ENCODE data around the gene MT1B.

DNA sequence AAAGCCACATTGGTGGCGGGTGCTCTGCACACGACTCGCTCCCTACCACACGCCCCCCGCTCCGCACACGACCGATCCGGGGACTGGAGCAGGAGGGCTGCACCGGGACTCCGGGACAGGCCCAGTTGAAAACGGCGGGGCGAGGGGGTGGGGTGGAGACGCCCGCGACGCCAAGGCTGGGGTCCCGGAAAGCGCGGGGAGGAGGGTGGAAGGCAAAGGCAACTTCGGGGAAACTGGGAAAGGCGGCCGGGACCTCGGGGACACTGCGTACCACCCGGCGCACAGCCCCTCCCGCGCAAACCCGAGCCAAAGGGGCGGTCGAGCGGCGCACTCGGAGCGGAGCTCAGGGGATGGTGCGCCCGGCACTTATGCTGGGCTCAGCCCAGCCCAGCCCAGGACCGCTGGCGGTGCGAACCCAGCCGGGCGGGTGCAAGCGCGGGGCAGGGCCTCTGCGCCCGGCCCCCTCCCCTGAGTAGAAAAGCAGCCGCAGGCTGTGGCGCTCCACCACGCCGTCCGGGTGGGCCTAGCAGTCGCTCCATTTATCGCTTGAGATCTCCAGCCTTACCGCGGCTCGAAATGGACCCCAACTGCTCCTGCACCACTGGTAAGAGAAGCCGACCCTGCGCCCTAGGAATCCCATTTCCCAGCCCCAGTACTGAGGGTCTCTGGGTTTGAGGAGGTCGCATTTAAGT is 19.4 kb upstream of the MT1B start, which contains the start of gene MT1M:
- TF ChIP-seq, protein P1, sequence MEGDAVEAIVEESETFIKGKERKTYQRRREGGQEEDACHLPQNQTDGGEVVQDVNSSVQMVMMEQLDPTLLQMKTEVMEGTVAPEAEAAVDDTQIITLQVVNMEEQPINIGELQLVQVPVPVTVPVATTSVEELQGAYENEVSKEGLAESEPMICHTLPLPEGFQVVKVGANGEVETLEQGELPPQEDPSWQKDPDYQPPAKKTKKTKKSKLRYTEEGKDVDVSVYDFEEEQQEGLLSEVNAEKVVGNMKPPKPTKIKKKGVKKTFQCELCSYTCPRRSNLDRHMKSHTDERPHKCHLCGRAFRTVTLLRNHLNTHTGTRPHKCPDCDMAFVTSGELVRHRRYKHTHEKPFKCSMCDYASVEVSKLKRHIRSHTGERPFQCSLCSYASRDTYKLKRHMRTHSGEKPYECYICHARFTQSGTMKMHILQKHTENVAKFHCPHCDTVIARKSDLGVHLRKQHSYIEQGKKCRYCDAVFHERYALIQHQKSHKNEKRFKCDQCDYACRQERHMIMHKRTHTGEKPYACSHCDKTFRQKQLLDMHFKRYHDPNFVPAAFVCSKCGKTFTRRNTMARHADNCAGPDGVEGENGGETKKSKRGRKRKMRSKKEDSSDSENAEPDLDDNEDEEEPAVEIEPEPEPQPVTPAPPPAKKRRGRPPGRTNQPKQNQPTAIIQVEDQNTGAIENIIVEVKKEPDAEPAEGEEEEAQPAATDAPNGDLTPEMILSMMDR (conservative IDR thresholded peaks at IDR 0.05; ENCODE audit: low read depth, low read length): no peak
- no peak for TF ChIP-seq POLR2A (IDR thresholded peaks at IDR 0.05; ENCODE audit: low read depth, low read length)
- TF ChIP-seq RAD21 (IDR thresholded peaks at IDR 0.05; ENCODE audit: low read length): no peak
- TF ChIP-seq CEBPB (IDR thresholded peaks at IDR 0.05; ENCODE audit: low read depth, low read length): no peak
- no peak for TF ChIP-seq CHD1 (IDR thresholded peaks at IDR 0.05; ENCODE audit: low read depth, low read length)
- no peak for TF ChIP-seq BHLHE40 (IDR thresholded peaks at IDR 0.05; ENCODE audit: low read depth, low read length)
- TF ChIP-seq, protein P2, sequence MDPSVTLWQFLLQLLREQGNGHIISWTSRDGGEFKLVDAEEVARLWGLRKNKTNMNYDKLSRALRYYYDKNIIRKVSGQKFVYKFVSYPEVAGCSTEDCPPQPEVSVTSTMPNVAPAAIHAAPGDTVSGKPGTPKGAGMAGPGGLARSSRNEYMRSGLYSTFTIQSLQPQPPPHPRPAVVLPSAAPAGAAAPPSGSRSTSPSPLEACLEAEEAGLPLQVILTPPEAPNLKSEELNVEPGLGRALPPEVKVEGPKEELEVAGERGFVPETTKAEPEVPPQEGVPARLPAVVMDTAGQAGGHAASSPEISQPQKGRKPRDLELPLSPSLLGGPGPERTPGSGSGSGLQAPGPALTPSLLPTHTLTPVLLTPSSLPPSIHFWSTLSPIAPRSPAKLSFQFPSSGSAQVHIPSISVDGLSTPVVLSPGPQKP (IDR thresholded peaks at IDR 0.05; ENCODE audit: borderline replicate concordance, low read depth, low read length): no peak
- no peak for TF ChIP-seq MAZ (IDR thresholded peaks at IDR 0.05; ENCODE audit: borderline replicate concordance, low read depth, low read length)
- TF ChIP-seq, protein P3, sequence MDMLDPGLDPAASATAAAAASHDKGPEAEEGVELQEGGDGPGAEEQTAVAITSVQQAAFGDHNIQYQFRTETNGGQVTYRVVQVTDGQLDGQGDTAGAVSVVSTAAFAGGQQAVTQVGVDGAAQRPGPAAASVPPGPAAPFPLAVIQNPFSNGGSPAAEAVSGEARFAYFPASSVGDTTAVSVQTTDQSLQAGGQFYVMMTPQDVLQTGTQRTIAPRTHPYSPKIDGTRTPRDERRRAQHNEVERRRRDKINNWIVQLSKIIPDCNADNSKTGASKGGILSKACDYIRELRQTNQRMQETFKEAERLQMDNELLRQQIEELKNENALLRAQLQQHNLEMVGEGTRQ (IDR thresholded peaks at IDR 0.05; ENCODE audit: low read depth, low read length): no peak
- no peak for TF ChIP-seq SMC3 (IDR thresholded peaks at IDR 0.05; ENCODE audit: low read depth, low read length)
- TF ChIP-seq RFX5 (IDR thresholded peaks at IDR 0.05; ENCODE audit: low read depth, low read length): no peak
- TF ChIP-seq RCOR1 (IDR thresholded peaks at IDR 0.05; ENCODE audit: insufficient replicate concordance, low read length): no peak

Data from IMR-90 (cell line).